Measurements from ENCODE around the gene SEMA5A. TPM values are rescaled to one million over a fixed set of nuclear protein-coding genes. Genes with fewer than 3 reads are reported as not detected.

Gene SEMA5A
- polyA plus RNA-seq, 1 donor from 2014 or later = 3.2 TPM

DNA sequence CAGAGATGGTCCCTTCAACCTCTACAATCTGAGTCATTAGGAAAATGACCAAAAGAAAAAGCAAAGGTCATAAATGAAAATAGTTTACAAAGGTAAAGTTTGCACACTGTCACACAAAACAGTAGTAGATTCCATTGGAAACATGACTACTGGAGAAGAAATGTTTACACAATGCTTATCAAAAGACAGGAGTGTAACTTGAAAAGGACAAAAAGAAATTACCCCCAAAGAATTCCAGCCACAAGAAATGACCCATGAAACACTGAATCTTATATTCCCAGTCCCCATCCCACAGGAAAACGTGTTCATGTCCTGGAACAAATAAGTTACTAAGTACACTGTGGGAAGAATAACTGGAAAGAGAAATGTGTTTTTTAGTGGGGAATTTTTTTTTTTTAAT, 385.1 kb downstream of the SEMA5A start:
- Histone ChIP-seq H2AFZ (ENCODE audit: low read depth, low read length) (no peak overlapping the region), H3K9ac (ENCODE audit: low read length) (no peak overlapping the region), H4K20me1 (ENCODE audit: insufficient read depth) (no peaks in the 10 kb centered on the region), H3K27ac (ENCODE audit: low read length) (no peak overlapping the region), H3K79me2 (replicated peaks; ENCODE audit: insufficient read depth, low read length) (no peaks in the 10 kb centered on the region), H3K36me3 (ENCODE audit: insufficient read depth, low read length) (no peaks in the 10 kb centered on the region), H3K27me3 (ENCODE audit: insufficient read depth, low read depth, low read length) (no peaks in the 10 kb centered on the region), H3K4me3 (ENCODE audit: low read length) (no peak overlapping the region), H3K4me2 (ENCODE audit: low read length) (no peak overlapping the region), H3F3A (ENCODE audit: insufficient read depth, low read length, poor library complexity, severe bottlenecking) (no peaks in the 10 kb centered on the region), H3K9me3 (ENCODE audit: low read length) (no peaks in the 10 kb centered on the region), H3K9me2 (ENCODE audit: insufficient read depth, low read length) (no peaks in the 10 kb centered on the region)
- TF ChIP-seq TAF1 (IDR thresholded peaks at IDR 0.05; ENCODE audit: low read depth) (no peak), SMC3 (conservative IDR thresholded peaks at IDR 0.05; ENCODE audit: poor library complexity) (no peak), CTCF (IDR thresholded peaks at IDR 0.05; ENCODE audit: poor library complexity, severe bottlenecking) (no peak), EZH2 (IDR thresholded peaks at IDR 0.05; ENCODE audit: borderline replicate concordance, insufficient read depth, low read length, poor library complexity, severe bottlenecking) (no peak), RAD21 (conservative IDR thresholded peaks at IDR 0.05) (no peak), MXI1 (conservative IDR thresholded peaks at IDR 0.05; ENCODE audit: poor library complexity, severe bottlenecking) (no peak), POLR2AphosphoS5 (IDR thresholded peaks at IDR 0.05) (no peak), EP300 (conservative IDR thresholded peaks at IDR 0.05; ENCODE audit: poor library complexity, severe bottlenecking) (no peak)
- TF ChIP-seq, protein P1, sequence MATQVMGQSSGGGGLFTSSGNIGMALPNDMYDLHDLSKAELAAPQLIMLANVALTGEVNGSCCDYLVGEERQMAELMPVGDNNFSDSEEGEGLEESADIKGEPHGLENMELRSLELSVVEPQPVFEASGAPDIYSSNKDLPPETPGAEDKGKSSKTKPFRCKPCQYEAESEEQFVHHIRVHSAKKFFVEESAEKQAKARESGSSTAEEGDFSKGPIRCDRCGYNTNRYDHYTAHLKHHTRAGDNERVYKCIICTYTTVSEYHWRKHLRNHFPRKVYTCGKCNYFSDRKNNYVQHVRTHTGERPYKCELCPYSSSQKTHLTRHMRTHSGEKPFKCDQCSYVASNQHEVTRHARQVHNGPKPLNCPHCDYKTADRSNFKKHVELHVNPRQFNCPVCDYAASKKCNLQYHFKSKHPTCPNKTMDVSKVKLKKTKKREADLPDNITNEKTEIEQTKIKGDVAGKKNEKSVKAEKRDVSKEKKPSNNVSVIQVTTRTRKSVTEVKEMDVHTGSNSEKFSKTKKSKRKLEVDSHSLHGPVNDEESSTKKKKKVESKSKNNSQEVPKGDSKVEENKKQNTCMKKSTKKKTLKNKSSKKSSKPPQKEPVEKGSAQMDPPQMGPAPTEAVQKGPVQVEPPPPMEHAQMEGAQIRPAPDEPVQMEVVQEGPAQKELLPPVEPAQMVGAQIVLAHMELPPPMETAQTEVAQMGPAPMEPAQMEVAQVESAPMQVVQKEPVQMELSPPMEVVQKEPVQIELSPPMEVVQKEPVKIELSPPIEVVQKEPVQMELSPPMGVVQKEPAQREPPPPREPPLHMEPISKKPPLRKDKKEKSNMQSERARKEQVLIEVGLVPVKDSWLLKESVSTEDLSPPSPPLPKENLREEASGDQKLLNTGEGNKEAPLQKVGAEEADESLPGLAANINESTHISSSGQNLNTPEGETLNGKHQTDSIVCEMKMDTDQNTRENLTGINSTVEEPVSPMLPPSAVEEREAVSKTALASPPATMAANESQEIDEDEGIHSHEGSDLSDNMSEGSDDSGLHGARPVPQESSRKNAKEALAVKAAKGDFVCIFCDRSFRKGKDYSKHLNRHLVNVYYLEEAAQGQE (IDR thresholded peaks at IDR 0.05; ENCODE audit: borderline replicate concordance) = no peak

DNA sequence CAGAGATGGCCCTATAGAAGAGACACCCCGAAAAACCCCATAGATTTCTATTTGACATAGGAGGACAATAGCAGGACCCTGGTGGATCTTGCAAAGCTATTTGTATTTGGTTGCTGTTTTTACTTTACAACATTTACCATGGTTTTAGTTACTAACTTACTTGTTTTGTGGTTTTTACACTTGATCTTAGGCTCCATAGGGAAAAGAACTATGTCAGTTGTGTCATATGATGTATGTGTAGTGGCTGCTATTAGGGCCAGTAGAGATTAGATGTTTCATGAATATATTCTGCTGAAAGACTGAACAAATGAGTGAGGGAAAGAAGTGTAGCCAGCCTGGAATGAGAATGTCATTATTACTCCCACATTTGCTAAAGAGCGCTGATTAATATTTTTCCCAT, 388.1 kb downstream of the SEMA5A start:
- Histone ChIP-seq H3K27ac (ENCODE audit: low read length) (no peak overlapping the region), H3K9ac (ENCODE audit: low read length) (no peak overlapping the region), H3F3A (ENCODE audit: insufficient read depth, low read length, poor library complexity, severe bottlenecking) (no peaks in the 10 kb centered on the region), H4K20me1 (ENCODE audit: insufficient read depth) (no peaks in the 10 kb centered on the region), H3K79me2 (replicated peaks; ENCODE audit: insufficient read depth, low read length) (no peaks in the 10 kb centered on the region), H3K27me3 (ENCODE audit: insufficient read depth, low read depth, low read length) (no peaks in the 10 kb centered on the region), H3K36me3 (ENCODE audit: insufficient read depth, low read length) (no peaks in the 10 kb centered on the region), H3K9me2 (ENCODE audit: insufficient read depth, low read length) (no peaks in the 10 kb centered on the region), H3K9me3 (ENCODE audit: low read length) (no peaks in the 10 kb centered on the region), H3K4me3 (ENCODE audit: low read length) (no peak overlapping the region), H3K4me2 (ENCODE audit: low read length) (no peak overlapping the region), H2AFZ (ENCODE audit: low read depth, low read length) (no peak overlapping the region)
- TF ChIP-seq SMC3 (conservative IDR thresholded peaks at IDR 0.05; ENCODE audit: poor library complexity) = no peak
- no peak for TF ChIP-seq TAF1 (IDR thresholded peaks at IDR 0.05; ENCODE audit: low read depth)
- TF ChIP-seq RAD21 (conservative IDR thresholded peaks at IDR 0.05) = no peak
- no peak for TF ChIP-seq EZH2 (IDR thresholded peaks at IDR 0.05; ENCODE audit: borderline replicate concordance, insufficient read depth, low read length, poor library complexity, severe bottlenecking)
- no peak for TF ChIP-seq EP300 (conservative IDR thresholded peaks at IDR 0.05; ENCODE audit: poor library complexity, severe bottlenecking)
- TF ChIP-seq CTCF (IDR thresholded peaks at IDR 0.05; ENCODE audit: poor library complexity, severe bottlenecking) = no peak
- TF ChIP-seq MXI1 (conservative IDR thresholded peaks at IDR 0.05; ENCODE audit: poor library complexity, severe bottlenecking) = no peak
- TF ChIP-seq, protein P1 (IDR thresholded peaks at IDR 0.05; ENCODE audit: borderline replicate concordance) = no peak
- TF ChIP-seq POLR2AphosphoS5 (IDR thresholded peaks at IDR 0.05) = no peak
